Caco-2 (cell line): ENCODE measurements around the gene IL4I1. TPM values are rescaled to one million over a fixed set of nuclear protein-coding genes. Genes with fewer than 3 reads are reported as not detected.

Source experiments
- BruUV-seq: library from RNA; stranded (reverse); fragments of 400-500 nt; replicated peaks from 2 replicates; lab custom pipeline; 2021; lab: Mats Ljungman, UMichigan
- CTCF ChIA-PET: fragments of 300-600 bp; sonication (Branson Sonifier 250); formaldehyde crosslinking; loops from one replicate; lab custom pipeline; 2022; ENCODE audit warnings: antibody characterized with exemption; lab: Charles Lee
- POLR2A ChIA-PET: fragments of 300-600 bp; sonication (Branson Sonifier 250); formaldehyde crosslinking; loops from one replicate; lab custom pipeline; 2022; ENCODE audit warnings: antibody characterized with exemption; lab: Charles Lee
- DNase-seq, 2 experiments: peaks; one replicate each; pipeline versions ENCODE4 v3.0.0 to v3.0.0-alpha.2; 2020 to 2022
- H3K27me3 ChIP-seq: replicated peaks from 2 replicates; pipeline ENCODE4 v1.6.0; 2011; ENCODE audit warnings: low read length; ENCODE audit not compliant: control insufficient read depth, insufficient read depth
- H3K36me3 ChIP-seq: 2 replicates; pipeline ENCODE4 v1.5.1; 2011; ENCODE audit warnings: low read length; ENCODE audit not compliant: control insufficient read depth, insufficient read depth
- H3K4me1 ChIP-seq: fragments of 250-450 bp; sonication (Bioruptor Pico); 2 replicates; pipeline ENCODE4 v1.5.1; 2020; ENCODE audit warnings: mild to moderate bottlenecking
- H3K4me3 ChIP-seq: 2 replicates; pipeline ENCODE4 v1.5.1; 2011; ENCODE audit warnings: low read depth, mild to moderate bottlenecking, control low read depth, low read length
- H3K9me3 ChIP-seq: fragments of 250-450 bp; sonication (Bioruptor Pico); 2 replicates; pipeline ENCODE4 v1.5.1; 2020; ENCODE audit warnings: mild to moderate bottlenecking, moderate library complexity
- H3K27ac Mint-ChIP-seq: one replicate; pipeline ENCODE4 v1.8.0; 2022; ENCODE audit warnings: mixed read lengths; ENCODE audit not compliant: unreplicated experiment
- H3K27me3 Mint-ChIP-seq: one replicate; pipeline ENCODE4 v1.8.0; 2022; ENCODE audit warnings: mixed read lengths; ENCODE audit not compliant: insufficient read depth, unreplicated experiment
- H3K36me3 Mint-ChIP-seq: one replicate; pipeline ENCODE4 v1.8.0; 2022; ENCODE audit warnings: mild to moderate bottlenecking, mixed read lengths; ENCODE audit not compliant: insufficient read depth, unreplicated experiment
- H3K4me1 Mint-ChIP-seq: one replicate; pipeline ENCODE4 v1.8.0; 2022; ENCODE audit warnings: low read depth, mixed read lengths; ENCODE audit not compliant: unreplicated experiment
- H3K4me3 Mint-ChIP-seq: one replicate; pipeline ENCODE4 v1.8.0; 2022; ENCODE audit warnings: mild to moderate bottlenecking, moderate library complexity, mixed read lengths; ENCODE audit not compliant: unreplicated experiment
- H3K9me3 Mint-ChIP-seq: one replicate; pipeline ENCODE4 v1.8.0; 2022; ENCODE audit warnings: mixed read lengths; ENCODE audit not compliant: unreplicated experiment
- CTCF ChIP-seq, 2 experiments: fragments of 200-600 bp in 1 of 2; IDR thresholded peaks; 1 replicate in 1 of 2; 2 replicates in 1 of 2; pipeline versions ENCODE4 v1.5.1 to v1.8.0; 2011 to 2022; ENCODE audit warnings: antibody characterized with exemption in 1 of 2, control low read depth in 1 of 2, inconsistent platforms in 1 of 2, low read depth in 1 of 2, low read length in 1 of 2, mild to moderate bottlenecking in 1 of 2, moderate library complexity in 1 of 2; ENCODE audit not compliant: insufficient read depth in 1 of 2, severe bottlenecking in 1 of 2, unreplicated experiment in 1 of 2
- intact Hi-C: fragments of 100-400 bp; cut with micrococcal nuclease; formaldehyde crosslinking; loops from one replicate; pipeline ENCODE4 v1.10.0; 2022; ENCODE audit not compliant: unreplicated experiment
- total RNA-seq: library from RNA; stranded (reverse); gene quantifications from 2 replicates; pipeline ENCODE4 v1.2.3, GENCODE V29; 2022

The IL4I1 gene
- total RNA-seq, 1 experiment from 2014 or later = 0.61 TPM

- no peak overlapping the region for H3K4me3 Mint-ChIP-seq
- Histone ChIP-seq H3K27me3 (no peaks in the 10 kb centered on the region), H3K4me3 (no peak overlapping the region), H3K4me1 (peaks cover 22% of the 10 kb centered on the region), H3K9me3 (0 out of 2 replicates have a peak, but pooled peaks cover 3% of the 10 kb centered on the region), H3K36me3 (peaks cover 12% of the 10 kb centered on the region)
- POLR2A ChIA-PET = no interaction called here
- no peaks in the 10 kb centered on the region for H3K9me3 Mint-ChIP-seq
- H3K27me3 Mint-ChIP-seq = no peaks in the 10 kb centered on the region
- no TSS peak for BruUV-seq
- peaks cover 26% of the 10 kb centered on the region for H3K4me1 Mint-ChIP-seq
- no peak for TF ChIP-seq CTCF (IDR thresholded peaks at IDR 0.05; ENCODE audit: insufficient read depth in 1 of 2, low read depth in 1 of 2, low read length in 1 of 2, severe bottlenecking in 1 of 2, unreplicated experiment in 1 of 2)
- no peak overlapping the region for H3K27ac Mint-ChIP-seq
- peaks cover 98% of the 10 kb centered on the region for H3K36me3 Mint-ChIP-seq
- DNase-seq = peak in 1 of 2 experiments; percentile 41
- CTCF ChIA-PET = interaction anchor here (0.7 kb wide), 1 partner anchor 27 kb away, joined by 3 read pairs; no protein-coding TSS in a partner anchor
- intact Hi-C loops = no loop called here
These were observed 20.4 kb upstream of the IL4I1 start for GRCh38 chr19:49916839-49917733.

- H3K4me1 ChIP-seq = peaks cover 30% of the 10 kb centered on the region
- no peak for DNase-seq
- H3K27me3 Mint-ChIP-seq = no peaks in the 10 kb centered on the region
- H3K4me3 Mint-ChIP-seq = no peak overlapping the region
- POLR2A ChIA-PET = no interaction called here
- peaks cover 36% of the 10 kb centered on the region for H3K4me1 Mint-ChIP-seq
- CTCF ChIA-PET = no interaction called here
- H3K36me3 ChIP-seq = peaks cover 14% of the 10 kb centered on the region
- no peak overlapping the region for H3K27ac Mint-ChIP-seq
- H3K4me3 ChIP-seq = no peak overlapping the region
- no TSS peak for BruUV-seq
- no peak for TF ChIP-seq CTCF (IDR thresholded peaks at IDR 0.05; ENCODE audit: insufficient read depth in 1 of 2, low read depth in 1 of 2, low read length in 1 of 2, severe bottlenecking in 1 of 2, unreplicated experiment in 1 of 2)
- H3K9me3 Mint-ChIP-seq = no peaks in the 10 kb centered on the region
- intact Hi-C loops = no loop called here
- H3K27me3 ChIP-seq = no peaks in the 10 kb centered on the region
- peaks cover 97% of the 10 kb centered on the region for H3K36me3 Mint-ChIP-seq
- H3K9me3 ChIP-seq = 0 out of 2 replicates have a peak, but pooled peaks cover 3% of the 10 kb centered on the region
These were observed 18.6 kb upstream of the IL4I1 start for GRCh38 chr19:49915271-49915670.

- DNase-seq = no peak
- Histone ChIP-seq H3K36me3 (peaks cover 20% of the 10 kb centered on the region), H3K9me3 (0 out of 2 replicates have a peak, but pooled peaks cover 3% of the 10 kb centered on the region), H3K27me3 (no peaks in the 10 kb centered on the region), H3K4me3 (no peak overlapping the region), H3K4me1 (peaks cover 30% of the 10 kb centered on the region)
- Mint-ChIP-seq H3K9me3 (no peaks in the 10 kb centered on the region), H3K36me3 (peaks cover 99% of the 10 kb centered on the region), H3K27ac (peak overlapping the region; percentile 81), H3K27me3 (no peaks in the 10 kb centered on the region), H3K4me1 (peaks cover 36% of the 10 kb centered on the region), H3K4me3 (no peak overlapping the region)
- intact Hi-C loops = no loop called here
- ChIA-PET CTCF (interaction anchor here (1.0 to 1.9 kb wide), 3 partner anchors 15 to 44 kb away, joined by 3 to 5 read pairs (median 4); partner anchors contain the start of genes ATF5 and NUP62), POLR2A (interaction anchor here (1.1 kb wide), 1 partner anchor 15 kb away, joined by 3 read pairs; no protein-coding TSS in a partner anchor)
- no TSS peak for BruUV-seq
- no peak for TF ChIP-seq CTCF (IDR thresholded peaks at IDR 0.05; ENCODE audit: insufficient read depth in 1 of 2, low read depth in 1 of 2, low read length in 1 of 2, severe bottlenecking in 1 of 2, unreplicated experiment in 1 of 2)
These were observed 17.0 kb upstream of the IL4I1 start for GRCh38 chr19:49913720-49914119.
